Kidney capillary endothelial cell (primary cell): ENCODE results near the gene HNRNPUL1.

Experiments
- DNase-seq: peaks from one replicate; pipeline ENCODE4 v3.0.0-alpha.2; 2018; ENCODE audit warnings: low spot score

Gene HNRNPUL1

DNA sequence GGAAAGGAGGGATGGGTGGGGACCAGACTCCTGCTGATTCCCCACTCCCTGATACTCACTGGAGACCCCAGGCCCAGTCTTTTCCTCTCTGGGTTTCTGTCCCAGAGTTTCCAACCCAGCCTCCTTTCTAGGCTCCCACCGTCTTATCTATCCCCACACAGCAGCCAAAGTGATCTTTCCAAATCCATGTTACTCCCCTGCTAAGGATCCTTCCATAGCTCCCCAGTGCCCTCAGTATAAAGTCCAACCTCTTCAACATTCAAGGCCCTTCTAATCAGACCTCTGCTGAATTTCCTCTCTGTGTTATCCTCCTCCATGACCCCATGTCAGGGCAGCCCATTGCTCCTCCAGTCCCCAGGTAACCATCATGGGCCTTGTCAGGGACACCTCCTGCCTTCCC is 90.9 kb downstream of the HNRNPUL1 start:
- no peak for DNase-seq

DNA sequence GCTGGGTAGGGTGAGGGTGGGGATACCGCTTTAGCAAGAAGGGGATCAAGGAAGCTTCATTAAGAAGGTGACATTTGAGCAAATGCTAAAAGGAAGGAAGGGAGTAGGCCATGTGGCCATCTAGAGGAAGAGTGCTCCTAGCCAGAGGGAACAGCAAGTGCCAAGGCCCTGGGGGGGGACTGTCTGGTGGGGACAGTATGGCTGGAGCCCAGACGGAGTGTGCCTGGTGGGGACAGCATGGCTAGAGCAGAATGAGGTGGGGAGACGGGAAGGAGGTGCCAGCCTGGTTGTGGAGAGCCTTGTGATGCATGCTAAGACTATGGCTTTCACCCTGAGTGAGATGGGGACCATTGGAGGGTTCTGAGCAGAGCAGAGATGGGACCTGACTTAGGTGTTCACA is 91.6 kb downstream of the HNRNPUL1 start:
- no peak for DNase-seq

DNA sequence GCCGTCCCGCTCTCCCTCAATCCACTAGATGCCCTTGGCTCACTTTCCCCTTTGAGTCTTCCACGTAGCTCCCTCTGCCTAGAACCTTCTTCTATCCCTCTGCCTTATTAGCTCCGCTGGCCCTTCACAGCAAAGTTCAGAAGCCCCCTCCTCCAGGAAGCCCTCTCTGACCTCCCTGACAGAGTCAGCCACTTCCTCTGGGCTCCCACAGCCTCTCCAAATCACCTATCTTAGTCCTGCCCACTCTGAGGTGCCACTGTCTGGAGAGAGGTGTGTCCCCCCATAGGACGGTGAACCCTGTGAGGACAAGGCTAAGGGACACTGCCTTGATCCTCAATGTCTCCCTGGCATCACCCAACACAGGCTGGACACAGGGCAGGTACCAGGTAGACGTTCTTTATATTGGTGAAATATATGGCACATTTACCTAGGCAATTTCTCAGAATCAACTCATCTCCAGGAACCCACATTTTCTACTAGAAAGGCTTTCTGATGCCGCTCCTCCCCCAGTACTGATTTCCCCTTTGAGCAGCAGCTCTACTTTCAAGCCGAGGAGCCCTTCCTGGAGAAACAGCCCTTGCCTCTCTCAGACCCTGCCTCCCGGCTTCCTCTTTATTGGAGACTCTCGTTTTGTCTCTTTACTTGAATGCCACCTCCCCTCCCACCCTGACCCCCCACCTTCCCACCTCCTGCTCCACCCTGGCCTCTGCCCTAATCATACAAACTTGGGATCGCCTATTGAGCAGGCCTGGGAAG is 93.0 kb downstream of the HNRNPUL1 start:
- DNase-seq: no peak
